NCI-H128 (cell line): ENCODE data around the gene USP5.

Experiments
- DNase-seq: peaks from one replicate; lab custom pipeline; 2025; ENCODE audit not compliant: unreplicated experiment; lab: John Stamatoyannopoulos, UW

USP5 gene, protein sequence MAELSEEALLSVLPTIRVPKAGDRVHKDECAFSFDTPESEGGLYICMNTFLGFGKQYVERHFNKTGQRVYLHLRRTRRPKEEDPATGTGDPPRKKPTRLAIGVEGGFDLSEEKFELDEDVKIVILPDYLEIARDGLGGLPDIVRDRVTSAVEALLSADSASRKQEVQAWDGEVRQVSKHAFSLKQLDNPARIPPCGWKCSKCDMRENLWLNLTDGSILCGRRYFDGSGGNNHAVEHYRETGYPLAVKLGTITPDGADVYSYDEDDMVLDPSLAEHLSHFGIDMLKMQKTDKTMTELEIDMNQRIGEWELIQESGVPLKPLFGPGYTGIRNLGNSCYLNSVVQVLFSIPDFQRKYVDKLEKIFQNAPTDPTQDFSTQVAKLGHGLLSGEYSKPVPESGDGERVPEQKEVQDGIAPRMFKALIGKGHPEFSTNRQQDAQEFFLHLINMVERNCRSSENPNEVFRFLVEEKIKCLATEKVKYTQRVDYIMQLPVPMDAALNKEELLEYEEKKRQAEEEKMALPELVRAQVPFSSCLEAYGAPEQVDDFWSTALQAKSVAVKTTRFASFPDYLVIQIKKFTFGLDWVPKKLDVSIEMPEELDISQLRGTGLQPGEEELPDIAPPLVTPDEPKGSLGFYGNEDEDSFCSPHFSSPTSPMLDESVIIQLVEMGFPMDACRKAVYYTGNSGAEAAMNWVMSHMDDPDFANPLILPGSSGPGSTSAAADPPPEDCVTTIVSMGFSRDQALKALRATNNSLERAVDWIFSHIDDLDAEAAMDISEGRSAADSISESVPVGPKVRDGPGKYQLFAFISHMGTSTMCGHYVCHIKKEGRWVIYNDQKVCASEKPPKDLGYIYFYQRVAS

DNA sequence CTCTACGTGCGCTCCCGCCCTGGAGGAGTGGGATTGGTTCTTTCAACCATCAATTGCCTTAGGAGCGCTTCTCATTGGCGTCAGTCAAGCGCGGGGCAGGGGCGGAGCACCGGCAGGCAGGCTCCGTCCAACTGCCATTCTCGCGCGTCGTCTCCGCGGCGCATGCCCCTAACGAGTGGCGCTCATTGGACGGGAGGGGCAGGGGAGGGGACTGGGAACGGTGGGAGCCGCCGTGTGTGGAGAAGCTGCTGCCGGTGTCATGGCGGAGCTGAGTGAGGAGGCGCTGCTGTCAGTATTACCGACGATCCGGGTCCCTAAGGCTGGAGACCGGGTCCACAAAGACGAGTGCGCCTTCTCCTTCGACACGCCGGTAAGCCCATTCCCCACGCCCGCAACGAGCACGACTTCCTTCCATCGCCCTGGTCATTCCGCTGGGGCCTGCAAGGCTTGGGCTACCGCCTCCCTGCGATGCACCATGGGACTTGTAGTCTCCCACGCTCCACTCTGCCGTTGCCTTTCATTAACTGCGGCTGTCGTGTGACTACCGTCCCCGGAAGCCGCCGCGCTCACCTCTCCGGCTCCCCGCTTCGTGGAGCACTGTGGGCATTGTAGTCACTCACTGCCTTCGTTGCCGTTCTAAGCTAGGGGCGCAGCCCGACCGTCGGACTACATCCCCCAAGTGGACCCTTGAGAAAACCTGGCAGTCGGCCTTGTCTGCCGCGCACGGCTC is at the start of gene USP5:
USP5 (plus strand) TSS at position 230 of the 730 bp plus-strand sequence; CDS start at position 260, 30 bp downstream.
- peak; percentile 100 for DNase-seq

DNA sequence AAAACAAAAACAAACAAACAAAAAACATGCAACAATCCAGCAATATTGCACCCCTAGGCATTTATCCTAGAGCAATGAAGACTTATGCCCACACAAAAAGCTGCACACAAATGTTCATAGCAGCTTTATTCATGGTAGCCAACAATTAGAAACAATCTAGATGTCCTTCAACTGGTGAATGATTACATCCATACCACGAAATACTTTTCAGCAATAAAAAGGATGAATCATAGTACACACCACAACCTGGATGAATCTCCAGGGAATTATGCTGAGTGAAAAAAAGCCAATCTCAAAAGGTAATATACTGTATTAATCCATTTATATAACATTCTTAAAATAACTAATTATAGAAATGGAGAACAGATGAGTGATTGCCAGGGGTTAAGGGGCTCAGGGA is 44.8 kb upstream of the USP5 start:
- DNase-seq: no peak

DNA sequence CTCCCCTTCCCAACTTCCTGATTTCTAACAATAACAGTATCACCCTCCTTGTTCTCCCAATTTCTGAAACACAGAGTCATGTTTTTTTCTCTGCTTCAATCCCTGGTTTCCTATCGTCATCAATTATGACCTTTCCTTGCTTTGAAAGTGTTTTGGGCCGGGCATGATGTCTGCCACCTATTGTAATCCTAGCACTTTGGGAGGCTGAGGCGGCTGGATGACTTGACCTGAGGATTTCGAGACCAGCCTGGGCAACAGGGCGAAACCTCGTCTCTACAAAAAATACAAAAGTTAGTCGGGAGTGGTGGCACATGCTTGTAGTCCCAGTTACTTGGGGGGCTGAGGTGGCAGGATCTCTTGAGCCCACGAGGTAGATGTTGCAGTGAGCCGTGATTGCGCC is 42.9 kb upstream of the USP5 start:
- DNase-seq: no peak

DNA sequence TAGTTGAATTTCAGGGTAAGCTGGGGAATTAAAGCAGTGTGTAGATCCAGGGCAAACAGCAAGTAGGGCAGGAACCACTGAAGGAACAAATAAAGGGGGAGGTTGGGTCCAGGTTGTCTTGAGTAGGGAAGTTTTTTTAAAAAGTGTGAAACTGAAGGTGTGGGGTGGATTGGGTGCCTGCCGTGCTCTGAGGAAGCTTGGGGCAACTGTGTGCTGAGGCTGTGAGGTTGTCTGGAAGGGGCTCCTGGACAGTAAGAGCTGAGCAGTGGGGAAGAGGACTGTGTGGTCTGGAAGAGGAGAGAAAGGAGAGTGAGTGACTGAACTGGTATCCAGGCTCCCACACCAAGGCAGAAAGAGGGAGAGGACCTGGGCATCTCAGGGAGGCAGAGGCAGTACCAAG is 41.2 kb upstream of the USP5 start:
- DNase-seq: no peak

DNA sequence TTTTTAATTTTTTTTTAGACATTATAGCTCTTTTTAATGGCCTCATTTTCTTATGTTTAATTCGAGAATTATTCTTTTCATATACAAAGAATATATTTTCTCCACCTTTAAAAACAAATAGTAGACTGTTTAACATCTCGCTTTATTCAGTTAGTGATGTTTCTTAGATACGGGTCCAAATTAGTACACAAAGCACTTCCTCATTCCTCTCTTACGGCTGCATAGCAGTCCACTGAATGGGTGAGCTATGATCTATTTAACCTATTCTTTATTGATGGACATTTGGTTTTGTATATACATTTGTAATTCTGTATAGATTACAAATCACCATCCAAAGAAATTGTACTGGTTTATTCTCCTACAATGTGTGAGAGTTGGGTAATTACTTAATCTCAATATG is 38.6 kb upstream of the USP5 start:
- no peak for DNase-seq

DNA sequence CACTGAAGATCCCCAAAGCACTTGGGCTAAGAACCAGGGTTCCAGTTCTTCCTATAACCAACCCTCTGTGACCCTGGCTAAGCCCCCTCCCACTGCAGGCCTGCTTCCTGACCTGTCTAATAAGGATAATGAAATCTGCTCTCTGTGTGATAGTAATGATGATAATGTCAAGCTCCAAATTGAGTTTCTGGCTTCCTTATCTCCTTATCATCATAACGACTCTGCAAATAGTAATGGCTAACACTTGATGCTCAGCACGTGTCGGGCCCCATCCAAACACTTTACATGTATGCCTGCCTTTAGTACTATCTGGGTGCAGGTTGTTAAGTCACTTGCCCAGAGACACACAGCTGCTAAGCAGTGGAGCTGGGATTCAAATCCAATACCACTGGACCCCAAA is 35.4 kb upstream of the USP5 start:
- DNase-seq: no peak

DNA sequence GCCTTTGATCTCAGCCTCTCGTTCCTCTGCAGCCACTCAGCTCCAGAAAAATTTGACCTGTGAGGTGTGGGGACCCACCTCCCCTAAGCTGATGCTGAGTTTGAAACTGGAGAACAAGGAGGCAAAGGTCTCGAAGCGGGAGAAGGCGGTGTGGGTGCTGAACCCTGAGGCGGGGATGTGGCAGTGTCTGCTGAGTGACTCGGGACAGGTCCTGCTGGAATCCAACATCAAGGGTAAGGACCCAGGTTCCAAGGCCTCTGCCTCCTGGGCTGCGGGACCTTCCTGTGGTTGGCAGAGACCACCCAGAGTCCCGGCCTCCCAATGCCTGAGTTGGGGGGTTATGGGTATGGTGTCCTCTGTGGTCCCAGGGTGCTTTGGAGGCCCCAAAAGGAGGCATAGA is 34.9 kb upstream of the USP5 start:
- no peak for DNase-seq

DNA sequence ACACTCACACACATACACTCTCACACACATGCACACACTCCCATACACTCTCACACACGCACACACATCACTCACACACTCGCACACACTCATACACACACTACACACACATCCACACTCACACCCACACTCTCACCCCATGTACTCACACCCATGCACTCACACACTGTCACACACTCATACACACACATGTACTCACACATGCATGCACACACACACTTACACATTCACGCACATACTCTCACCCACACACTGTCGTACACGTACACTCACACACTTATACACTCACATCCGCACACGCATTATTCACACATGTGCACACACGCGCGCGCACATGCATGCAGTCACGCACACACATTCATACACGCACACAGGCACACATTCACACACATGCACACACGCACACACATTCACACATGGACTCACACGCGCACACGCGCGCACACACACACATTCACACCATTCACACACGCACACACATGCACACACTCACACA is 34.2 kb upstream of the USP5 start:
- no peak for DNase-seq

DNA sequence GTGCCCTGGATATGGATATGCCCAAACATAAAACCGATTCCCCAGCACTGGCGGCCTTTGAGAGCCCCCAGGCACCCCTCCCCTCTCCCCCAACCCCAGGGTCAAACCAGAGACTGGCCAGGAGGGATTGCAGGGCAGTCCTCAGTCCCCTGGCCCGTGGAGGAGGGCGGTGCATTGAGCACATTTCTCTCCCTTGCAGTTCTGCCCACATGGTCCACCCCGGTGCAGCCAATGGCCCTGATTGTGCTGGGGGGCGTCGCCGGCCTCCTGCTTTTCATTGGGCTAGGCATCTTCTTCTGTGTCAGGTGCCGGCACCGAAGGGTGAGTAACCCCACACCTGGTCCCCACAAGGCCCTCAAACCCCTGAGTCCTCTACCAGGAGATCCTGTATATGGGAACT is 33.7 kb upstream of the USP5 start:
- DNase-seq: no peak

DNA sequence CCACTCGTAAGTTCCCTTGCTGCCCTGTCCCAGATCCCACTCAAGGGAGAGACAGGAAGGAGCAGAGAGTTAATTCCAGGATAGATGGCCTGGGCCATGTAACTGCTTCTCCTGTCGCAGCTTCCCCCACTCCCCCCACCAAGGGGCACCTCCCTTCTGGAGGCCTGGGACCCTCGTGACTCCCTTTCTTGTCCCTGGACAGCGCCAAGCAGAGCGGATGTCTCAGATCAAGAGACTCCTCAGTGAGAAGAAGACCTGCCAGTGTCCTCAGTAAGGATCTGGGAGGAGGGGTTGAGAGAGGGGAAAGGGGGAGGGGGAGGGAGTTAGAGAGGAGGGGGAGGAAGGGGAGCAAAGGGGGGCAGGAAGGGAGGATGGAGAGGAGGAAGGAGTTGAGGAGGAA is 33.3 kb upstream of the USP5 start:
- no peak for DNase-seq

DNA sequence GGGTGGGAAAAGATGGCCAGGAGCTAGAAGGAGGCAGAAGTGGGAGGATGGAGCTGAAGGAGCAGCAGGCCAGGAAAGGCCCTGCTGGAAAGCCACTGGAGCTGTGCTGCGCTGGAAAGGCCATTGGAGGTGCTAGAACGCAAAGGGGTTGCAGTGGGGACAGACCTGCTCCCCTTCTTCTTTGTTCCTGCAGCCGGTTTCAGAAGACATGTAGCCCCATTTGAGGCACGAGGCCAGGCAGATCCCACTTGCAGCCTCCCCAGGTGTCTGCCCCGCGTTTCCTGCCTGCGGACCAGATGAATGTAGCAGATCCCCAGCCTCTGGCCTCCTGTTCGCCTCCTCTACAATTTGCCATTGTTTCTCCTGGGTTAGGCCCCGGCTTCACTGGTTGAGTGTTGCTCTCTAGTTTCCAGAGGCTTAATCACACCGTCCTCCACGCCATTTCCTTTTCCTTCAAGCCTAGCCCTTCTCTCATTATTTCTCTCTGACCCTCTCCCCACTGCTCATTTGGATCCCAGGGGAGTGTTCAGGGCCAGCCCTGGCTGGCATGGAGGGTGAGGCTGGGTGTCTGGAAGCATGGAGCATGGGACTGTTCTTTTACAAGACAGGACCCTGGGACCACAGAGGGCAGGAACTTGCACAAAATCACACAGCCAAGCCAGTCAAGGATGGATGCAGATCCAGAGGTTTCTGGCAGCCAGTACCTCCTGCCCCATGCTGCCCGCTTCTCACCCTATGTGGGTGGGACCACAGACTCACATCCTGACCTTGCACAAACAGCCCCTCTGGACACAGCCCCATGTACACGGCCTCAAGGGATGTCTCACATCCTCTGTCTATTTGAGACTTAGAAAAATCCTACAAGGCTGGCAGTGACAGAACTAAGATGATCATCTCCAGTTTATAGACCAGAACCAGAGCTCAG is 32.6 kb upstream of the USP5 start:
- DNase-seq: no peak

DNA sequence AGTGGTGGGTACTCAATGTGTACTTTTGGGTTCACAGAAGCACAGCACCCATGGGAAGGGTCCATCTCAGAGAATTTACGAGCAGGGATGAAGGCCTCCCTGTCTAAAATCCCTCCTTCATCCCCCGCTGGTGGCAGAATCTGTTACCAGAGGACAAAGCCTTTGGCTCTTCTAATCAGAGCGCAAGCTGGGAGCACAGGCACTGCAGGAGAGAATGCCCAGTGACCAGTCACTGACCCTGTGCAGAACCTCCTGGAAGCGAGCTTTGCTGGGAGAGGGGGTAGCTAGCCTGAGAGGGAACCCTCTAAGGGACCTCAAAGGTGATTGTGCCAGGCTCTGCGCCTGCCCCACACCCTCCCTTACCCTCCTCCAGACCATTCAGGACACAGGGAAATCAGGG is 31.8 kb upstream of the USP5 start:
- DNase-seq: no peak

DNA sequence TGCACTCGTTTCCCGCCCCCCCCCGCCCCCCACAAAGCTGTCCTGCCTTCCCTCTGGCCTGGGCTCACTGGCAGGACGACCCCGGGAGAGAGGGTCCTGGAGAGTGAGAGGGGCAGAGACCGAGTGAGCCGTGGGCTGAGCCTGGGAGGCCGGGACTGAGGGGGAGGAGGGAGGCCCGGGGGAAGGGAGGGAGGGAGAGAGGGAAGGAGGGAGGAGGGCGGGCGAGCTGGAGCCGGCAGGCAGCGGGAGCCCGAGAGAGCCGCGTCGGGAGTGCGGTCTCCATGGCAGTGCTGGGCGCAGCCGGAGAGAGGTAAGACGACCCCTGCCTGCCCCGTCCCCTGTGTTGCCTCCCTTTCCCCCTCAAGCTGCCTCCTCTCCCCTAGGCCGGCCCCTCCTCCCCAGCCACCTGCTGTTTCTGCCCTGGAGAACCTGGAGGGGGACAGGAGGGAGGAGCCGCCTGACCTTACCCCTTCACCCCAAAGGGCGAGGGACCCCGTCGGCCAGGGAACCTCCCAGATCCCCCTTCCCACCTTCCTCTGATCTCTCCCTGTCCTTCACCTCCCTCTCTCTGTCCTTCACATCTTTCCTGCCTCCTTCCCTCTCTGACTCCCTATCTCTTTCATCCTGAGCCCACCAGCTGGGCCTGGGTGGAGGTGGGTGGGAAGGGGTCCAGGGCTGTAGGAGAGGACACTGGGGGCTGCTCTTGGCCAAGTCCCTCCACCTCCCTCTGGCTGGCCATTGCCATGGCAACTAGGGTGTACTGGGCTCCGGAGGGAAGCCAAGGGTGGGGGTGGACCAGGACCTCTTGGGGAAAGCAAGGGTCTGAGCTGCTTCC is 30.1 kb upstream of the USP5 start, which contains the start of gene GPR162:
GPR162 (plus strand) TSS at position 231 of the 835 bp plus-strand sequence. CDS start 2,078 bp downstream, outside the sequence.
- DNase-seq: peak; percentile 87

DNA sequence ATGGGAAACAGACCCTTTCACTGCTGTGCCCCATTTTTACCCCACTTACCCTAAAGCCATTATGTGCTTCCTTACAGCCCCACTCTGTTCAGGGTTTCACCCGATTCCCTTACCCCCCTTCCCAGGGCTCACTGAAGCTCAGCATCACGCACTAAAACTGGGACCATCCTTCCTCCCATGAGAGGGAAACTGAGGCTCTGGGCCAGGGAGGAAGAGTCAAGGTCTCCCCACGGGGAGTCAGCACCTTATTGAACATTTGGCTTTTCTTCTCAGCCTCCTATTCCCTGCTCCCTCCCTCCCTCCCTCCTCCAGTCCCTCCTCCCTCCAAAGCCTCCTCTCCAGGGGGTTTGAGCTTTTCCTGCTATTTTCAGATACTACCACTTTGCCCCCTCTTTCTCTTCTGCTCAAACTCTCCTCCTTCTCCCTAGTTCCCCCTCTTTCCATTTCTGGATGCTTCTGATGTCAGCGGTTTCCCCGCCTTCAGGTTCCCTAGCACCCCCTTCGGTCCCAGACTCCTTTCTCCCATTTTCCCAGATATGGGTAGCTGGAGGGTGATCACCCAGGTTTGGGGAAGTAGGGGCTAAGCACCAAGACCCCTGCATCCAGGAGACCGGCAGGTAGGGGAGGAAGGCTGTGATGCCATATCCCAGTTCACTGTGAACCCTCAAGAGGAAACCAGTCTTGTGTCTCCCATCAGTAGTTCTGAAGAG is 29.4 kb upstream of the USP5 start:
- DNase-seq: no peak

DNA sequence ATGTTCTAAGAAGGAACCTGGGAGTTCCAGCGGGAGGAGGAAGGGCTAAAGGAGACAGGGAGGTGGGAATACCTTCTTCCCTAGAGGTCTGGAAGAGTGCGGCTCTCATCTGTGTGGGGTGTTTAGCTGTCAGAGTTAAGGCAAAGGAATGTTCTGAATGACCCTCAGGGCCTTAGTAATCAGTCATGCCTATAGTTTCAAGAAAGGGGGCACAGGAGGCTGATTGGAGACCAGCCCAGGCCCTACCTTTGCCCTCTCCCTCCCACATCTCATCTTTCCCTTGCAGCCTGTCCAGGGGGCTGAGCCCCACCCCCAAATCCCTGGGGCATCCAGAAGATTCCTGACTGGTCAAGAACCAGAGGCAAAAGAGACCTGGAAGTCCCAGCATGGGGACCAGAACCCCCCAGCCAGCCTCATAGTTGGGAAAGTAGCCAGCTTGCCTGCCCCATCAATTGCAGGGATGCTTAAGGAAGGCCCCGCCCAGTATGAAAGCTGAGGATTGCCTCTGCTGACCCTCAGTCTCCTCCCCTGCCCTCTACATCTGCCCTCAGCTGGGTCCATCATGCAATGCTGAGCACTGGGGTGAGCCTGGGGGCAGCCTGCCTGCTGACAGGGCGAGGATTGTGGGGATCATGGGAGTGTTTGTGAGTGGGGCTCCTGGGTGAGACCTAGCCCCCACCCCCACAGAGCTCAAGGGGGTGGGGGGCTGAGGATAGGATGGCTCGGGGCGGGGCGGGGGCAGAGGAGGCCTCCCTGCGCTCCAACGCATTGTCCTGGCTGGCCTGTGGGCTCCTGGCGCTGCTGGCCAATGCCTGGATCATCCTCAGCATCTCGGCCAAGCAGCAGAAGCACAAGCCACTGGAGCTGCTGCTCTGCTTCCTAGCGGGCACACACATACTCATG is 28.5 kb upstream of the USP5 start:
- no peak for DNase-seq

DNA sequence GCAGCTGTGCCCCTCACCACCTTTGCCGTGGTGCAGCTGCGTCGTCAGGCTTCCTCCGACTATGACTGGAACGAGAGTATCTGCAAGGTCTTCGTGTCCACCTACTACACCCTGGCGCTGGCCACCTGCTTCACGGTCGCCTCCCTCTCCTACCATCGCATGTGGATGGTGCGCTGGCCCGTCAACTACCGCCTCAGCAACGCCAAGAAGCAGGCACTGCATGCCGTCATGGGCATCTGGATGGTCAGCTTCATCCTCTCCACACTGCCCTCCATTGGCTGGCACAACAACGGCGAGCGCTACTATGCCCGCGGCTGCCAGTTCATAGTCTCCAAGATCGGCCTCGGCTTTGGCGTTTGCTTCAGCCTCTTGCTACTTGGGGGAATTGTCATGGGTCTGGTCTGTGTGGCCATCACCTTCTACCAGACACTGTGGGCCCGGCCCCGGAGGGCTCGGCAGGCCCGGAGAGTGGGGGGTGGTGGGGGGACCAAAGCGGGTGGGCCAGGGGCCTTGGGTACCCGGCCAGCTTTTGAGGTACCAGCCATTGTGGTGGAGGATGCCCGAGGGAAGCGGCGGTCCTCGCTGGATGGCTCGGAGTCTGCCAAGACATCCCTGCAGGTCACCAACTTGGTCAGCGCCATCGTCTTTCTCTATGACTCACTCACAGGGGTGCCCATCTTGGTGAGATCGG is 27.7 kb upstream of the USP5 start:
- no peak for DNase-seq

DNA sequence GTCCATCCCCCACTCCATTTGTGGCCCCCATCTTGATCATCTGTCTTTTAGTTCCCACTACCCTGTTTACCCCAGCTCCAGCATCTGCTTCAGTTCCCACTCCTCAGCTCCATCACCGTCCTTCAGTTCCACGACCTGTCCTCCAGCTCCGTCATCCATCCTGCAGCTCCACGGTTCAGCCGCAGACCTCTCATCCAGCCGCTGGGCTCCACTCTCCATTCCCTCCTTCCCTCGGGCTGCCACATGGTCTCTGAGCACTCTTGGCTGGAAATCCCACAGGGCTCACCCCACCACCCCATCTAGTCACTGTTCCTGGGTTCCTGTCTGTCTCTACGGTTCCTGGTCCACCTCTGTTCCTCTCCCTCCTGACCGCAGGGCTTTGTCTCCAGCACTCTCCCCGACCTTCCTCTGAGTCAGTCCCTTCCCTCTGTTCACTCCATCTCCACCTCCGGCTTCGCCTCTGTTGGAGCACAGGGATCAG is 27.0 kb upstream of the USP5 start:
- DNase-seq: no peak
